Vagina (tissue), 2 donors: Measurements from ENCODE around the gene BNIPL. TPM values are rescaled to one million over a fixed set of nuclear protein-coding genes. Genes with fewer than 3 reads are reported as not detected.
A peak's percentile ranks its signal among the peaks of the same experiment; 100 is the strongest.

Experiments
- DNase-seq, 2 donors: peaks; one replicate each; pipeline ENCODE4 v3.0.0-alpha.2; 2017; ENCODE audit errors: extremely low spot score in 2 of 2
- H3K27ac ChIP-seq: fragments of 200-600 bp; sonication (generic); one replicate; pipeline ENCODE4 v1.5.1; 2019
- H3K27me3 ChIP-seq: fragments of 200-600 bp; sonication (generic); one replicate; pipeline ENCODE4 v1.5.1; 2019
- H3K36me3 ChIP-seq, 2 donors: fragments of 200-600 bp; sonication (generic); one replicate each; pipeline ENCODE4 v1.5.1; 2017 to 2019
- H3K4me1 ChIP-seq: fragments of 200-600 bp; sonication (generic); one replicate; pipeline ENCODE4 v1.5.1; 2019
- H3K4me3 ChIP-seq, 2 donors: fragments of 200-600 bp; sonication (generic); 1 replicate in 1 of 2; 2 replicates in 1 of 2; pipeline ENCODE4 v1.5.1; 2016 to 2019
- H3K9me3 ChIP-seq: fragments of 200-600 bp; sonication (generic); one replicate; pipeline ENCODE4 v1.5.1; 2019
- POLR2A ChIP-seq, 2 donors: fragments of 450-650 bp; IDR thresholded peaks; one replicate each; pipeline ENCODE4 v1.6.1; 2017; ENCODE audit warnings: antibody characterized with exemption in 2 of 2, mild to moderate bottlenecking in 2 of 2, moderate library complexity in 2 of 2
- POLR2AphosphoS5 ChIP-seq, 2 donors: sonication (generic); formaldehyde crosslinking; IDR thresholded peaks; one replicate each; pipeline ENCODE4 v1.9.0; 2017; ENCODE audit warnings: antibody characterized with exemption in 2 of 2, mild to moderate bottlenecking in 2 of 2, low read depth in 1 of 2; ENCODE audit not compliant: insufficient read depth in 1 of 2
- intact Hi-C: fragments of 100-400 bp; cut with DNase I; formaldehyde crosslinking; loops from one replicate; pipeline ENCODE4 v1.15.1; 2023
- total RNA-seq: library from RNA; depleted of rRNA; stranded (reverse); fragments of >200 nt; gene quantifications from one replicate; pipeline ENCODE4 v1.2.3, GENCODE V29; 2016
- TF ChIP-seq, protein P1 (sequence below), 3 experiments: fragments of 450-650 bp in 2 of 3; fragments of 200-600 bp in 1 of 3; sonication (generic) in 1 of 3; IDR thresholded peaks; one replicate each; pipeline ENCODE4 v1.5.1; 2017 to 2019; ENCODE audit warnings: antibody characterized with exemption in 3 of 3, mild to moderate bottlenecking in 2 of 3, moderate library complexity in 2 of 3

Gene BNIPL
- total RNA-seq, 1 donor from 2014 or later: 105 TPM

DNA sequence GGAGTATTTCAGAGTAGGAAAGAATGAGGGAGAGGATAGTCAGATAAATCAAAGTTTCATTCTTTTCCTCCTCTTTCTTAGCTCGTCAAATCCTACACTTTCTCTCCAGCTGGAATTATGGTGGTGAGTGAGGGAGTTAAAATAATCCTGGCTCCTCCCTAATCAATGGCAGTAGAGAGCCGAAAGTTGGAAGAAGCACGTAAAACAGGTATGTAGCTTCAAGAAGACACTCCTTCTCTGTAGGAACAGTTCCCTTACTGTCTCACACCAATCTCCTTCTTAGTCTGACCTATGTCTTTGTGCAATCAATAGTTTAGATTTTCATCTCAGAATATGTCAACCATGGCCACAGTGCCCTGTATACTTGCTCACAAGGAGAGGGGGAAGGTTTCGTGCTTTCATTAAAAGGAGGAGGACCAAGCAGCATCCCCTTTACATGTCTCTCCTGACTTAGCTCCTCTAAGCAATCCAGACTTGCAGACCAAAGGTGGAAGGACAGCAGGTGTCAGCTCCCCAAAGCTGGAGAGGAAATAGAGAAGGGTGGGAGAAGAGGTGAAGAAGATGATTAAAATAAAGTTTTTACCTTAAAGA, 30.6 kb upstream of the BNIPL start:
- peaks cover 0 to 13% of the 10 kb centered on the region in 2 donors for H3K36me3 ChIP-seq
- peak overlapping the region; percentile 93 for H3K27ac ChIP-seq
- peaks cover 79% of the 10 kb centered on the region for H3K4me1 ChIP-seq
- H3K27me3 ChIP-seq: no peaks in the 10 kb centered on the region
- intact Hi-C loops: no loop called here
- no peaks in the 10 kb centered on the region for H3K9me3 ChIP-seq
- DNase-seq: no peak
- no peak for TF ChIP-seq POLR2AphosphoS5 (IDR thresholded peaks at IDR 0.05; ENCODE audit: insufficient read depth in 1 of 2, low read depth in 1 of 2)
- TF ChIP-seq, protein P1, sequence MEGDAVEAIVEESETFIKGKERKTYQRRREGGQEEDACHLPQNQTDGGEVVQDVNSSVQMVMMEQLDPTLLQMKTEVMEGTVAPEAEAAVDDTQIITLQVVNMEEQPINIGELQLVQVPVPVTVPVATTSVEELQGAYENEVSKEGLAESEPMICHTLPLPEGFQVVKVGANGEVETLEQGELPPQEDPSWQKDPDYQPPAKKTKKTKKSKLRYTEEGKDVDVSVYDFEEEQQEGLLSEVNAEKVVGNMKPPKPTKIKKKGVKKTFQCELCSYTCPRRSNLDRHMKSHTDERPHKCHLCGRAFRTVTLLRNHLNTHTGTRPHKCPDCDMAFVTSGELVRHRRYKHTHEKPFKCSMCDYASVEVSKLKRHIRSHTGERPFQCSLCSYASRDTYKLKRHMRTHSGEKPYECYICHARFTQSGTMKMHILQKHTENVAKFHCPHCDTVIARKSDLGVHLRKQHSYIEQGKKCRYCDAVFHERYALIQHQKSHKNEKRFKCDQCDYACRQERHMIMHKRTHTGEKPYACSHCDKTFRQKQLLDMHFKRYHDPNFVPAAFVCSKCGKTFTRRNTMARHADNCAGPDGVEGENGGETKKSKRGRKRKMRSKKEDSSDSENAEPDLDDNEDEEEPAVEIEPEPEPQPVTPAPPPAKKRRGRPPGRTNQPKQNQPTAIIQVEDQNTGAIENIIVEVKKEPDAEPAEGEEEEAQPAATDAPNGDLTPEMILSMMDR (IDR thresholded peaks at IDR 0.05): no peak
- TF ChIP-seq POLR2A (IDR thresholded peaks at IDR 0.05): no peak
- peak overlapping the region; percentile 62 to 70 for H3K4me3 ChIP-seq

DNA sequence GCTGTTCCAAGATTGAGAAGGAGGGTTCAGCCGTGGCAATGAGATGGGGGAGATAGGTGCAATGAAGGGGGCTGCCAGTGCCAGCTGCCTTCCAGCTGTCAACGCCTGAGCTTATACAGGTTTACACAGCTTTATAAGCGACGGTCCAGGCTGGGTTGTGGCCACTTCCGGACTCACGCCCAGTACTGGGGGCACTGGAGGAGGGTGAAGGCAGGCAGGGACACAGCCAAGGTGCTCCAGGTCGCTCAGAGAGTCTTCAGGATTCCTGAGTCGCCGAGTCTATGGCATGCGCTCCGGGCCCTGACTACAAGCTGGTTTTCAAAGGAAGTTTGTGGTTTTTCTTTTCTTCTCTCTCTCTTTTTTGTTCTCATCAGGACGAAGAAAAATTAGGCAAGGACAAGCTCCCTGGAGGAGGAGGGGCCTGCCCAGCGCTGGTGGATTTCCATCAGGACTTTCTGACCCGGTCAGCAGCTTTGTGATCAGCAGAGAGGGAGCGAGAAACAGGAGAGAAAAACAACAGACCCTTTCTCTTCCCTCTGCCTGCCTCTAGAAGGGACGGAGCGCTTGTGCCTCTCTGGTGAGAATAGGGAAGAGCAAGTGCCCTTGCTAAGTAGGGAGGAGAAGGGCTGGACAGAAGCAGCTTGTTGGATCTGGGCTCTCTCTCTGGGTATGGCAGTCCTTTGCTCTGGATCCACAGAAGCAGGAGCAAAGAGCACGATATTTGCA, 29.9 kb upstream of the BNIPL start, which contains the start of gene MINDY1:
TSS of gene MINDY1 (minus strand) at position 576 of the 726 bp plus-strand sequence. CDS start 4,285 bp downstream, outside the sequence.
- Histone ChIP-seq H3K27me3 (no peaks in the 10 kb centered on the region), H3K4me3 (peak within 1 kb of the TSS; percentile 62 to 70), H3K36me3 (peaks cover 0 to 6% of the 10 kb centered on the region in 2 donors), H3K9me3 (no peaks in the 10 kb centered on the region), H3K27ac (peak within 1 kb of the TSS; percentile 93), H3K4me1 (peaks cover 85% of the 10 kb centered on the region)
- DNase-seq: no peak
- intact Hi-C loops: no loop called here
- peak in 1 of 2 donors; percentile 59 for TF ChIP-seq POLR2AphosphoS5 (IDR thresholded peaks at IDR 0.05; ENCODE audit: insufficient read depth in 1 of 2, low read depth in 1 of 2)
- TF ChIP-seq POLR2A (IDR thresholded peaks at IDR 0.05): peak in 1 of 2 donors; percentile 62
- TF ChIP-seq, protein P1 (IDR thresholded peaks at IDR 0.05): peak in 1 of 3 experiments; percentile 43

DNA sequence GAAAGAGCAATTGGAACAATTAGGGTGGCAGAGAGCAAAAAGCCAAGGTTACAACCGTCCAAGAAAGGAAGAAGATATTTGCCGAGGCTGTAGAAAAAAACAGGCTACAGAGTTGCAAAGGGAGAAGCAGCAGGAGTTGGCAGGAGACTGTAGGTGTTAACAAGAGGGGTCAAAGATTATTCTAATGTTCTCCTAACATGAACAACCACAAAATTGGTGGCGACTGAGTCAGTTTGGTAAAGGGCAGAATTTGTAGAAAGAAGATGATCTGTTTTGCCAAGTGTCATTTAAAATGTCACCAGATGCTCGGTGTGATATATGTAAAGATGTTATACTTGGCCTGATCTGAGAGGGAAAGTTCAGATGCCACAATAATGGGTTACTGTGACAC, 28.5 kb upstream of the BNIPL start:
- peaks cover 76% of the 10 kb centered on the region for H3K4me1 ChIP-seq

DNA sequence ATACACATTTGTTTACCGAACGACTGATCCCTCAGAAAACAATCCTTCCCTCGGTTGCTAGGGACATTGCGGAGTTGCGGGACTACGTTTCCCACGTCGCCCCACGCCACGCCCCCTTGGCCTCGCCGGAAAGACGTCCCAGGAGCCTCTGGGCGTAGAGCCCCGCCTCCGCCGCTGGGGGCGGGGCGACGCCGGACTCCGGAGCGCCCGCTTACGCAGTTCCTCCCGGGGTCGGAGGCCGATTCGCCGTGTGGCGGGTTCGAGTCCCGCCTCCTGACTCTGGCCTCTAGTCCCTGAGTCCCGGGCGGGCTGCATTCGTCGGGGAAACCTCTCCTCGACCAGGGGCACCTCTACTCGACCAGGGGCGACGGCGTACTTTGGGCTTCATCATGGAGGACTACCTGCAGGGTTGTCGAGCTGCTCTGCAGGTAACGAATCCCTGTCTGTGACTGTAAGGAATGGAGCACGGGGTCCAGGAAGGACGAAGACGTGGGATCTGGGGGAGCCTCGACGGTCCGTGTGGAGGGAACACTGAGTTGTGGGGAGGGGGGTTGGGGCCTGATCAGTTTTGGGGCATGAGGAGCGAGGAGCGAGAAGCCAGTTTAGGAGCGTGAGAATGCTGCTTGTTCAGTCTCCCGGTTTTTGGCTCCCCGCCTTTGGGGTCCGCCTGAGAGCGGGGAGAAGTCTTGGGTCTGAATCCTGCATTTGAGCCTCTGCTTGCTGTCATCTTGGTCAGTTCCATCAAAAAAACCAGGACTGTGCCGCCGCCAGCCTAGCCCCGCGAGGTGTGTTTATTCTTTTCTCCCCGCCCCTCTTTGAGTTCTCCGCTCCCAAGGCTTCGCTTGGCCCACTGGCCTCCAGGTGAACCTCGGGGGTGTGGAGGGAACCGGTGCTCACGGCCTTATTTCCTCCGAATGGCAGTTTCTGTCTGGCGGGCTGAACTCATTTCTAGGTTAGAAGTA, 27.9 kb upstream of the BNIPL start, which contains the start of gene PRUNE1:
TSS of gene PRUNE1 (plus strand) at position 206 of the 962 bp plus-strand sequence. CDS start at position 390, 184 bp downstream.
- Histone ChIP-seq H3K4me1 (peaks cover 69% of the 10 kb centered on the region), H3K4me3 (peak within 1 kb of the TSS; percentile 70 to 85), H3K9me3 (no peaks in the 10 kb centered on the region), H3K36me3 (no peaks in the 10 kb centered on the region), H3K27me3 (no peaks in the 10 kb centered on the region), H3K27ac (peak within 1 kb of the TSS; percentile 93)
- TF ChIP-seq POLR2AphosphoS5 (IDR thresholded peaks at IDR 0.05; ENCODE audit: insufficient read depth in 1 of 2, low read depth in 1 of 2) (peak; percentile 93 to 94), POLR2A (IDR thresholded peaks at IDR 0.05) (peak; percentile 28 to 61)
- TF ChIP-seq, protein P1 (IDR thresholded peaks at IDR 0.05): no peak
- intact Hi-C loops: no loop called here
- peak in 1 of 2 donors; percentile 92 for DNase-seq

More for the DNA sequence above, 28.5 kb upstream of the BNIPL start:
- no peak for DNase-seq
- Histone ChIP-seq H3K27me3 (no peaks in the 10 kb centered on the region), H3K36me3 (no peaks in the 10 kb centered on the region), H3K9me3 (no peaks in the 10 kb centered on the region), H3K4me3 (peak overlapping the region; percentile 70 to 85), H3K27ac (peak overlapping the region; percentile 93)
- TF ChIP-seq, protein P1 (IDR thresholded peaks at IDR 0.05): no peak
- no peak for TF ChIP-seq POLR2A (IDR thresholded peaks at IDR 0.05)
- intact Hi-C loops: no loop called here
